NOMO-1 treated with dmso at 0.1 percent for 144 hours (cell line): ENCODE measurements around the gene BSPRY.

Source experiments
- DNase-seq: peaks from one replicate; lab custom pipeline; 2025; ENCODE audit not compliant: unreplicated experiment; lab: John Stamatoyannopoulos, UW

BSPRY gene

DNA sequence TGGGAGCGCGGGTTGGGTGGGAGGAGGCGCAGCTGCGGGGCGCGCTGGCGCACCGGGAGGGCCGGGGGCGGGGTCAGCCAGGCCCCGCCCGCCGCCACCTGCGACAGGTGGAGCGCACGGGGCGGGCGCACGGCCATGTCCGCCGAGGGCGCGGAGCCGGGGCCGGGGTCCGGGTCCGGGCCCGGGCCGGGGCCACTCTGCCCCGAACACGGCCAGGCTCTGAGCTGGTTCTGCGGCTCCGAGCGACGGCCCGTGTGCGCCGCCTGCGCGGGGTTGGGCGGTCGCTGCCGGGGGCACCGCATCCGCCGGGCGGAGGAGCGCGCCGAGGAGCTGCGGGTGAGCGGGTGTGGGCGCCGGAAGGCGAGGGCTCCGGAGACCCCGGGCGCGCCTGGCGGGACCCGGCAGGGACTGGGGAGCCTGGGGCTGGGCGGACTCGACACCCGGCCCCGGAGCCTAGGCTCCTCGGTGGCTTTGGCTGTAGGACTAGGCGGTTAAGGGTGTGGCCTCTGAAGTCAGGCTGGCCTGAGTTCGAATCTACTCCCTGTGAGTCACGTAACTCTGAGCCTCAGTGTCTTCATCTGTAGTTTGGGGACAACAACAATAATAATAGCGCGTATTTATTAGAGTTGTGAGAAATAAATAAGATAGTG is at the start of gene BSPRY:
Gene BSPRY, plus strand, starts transcription at position 97 of the 650 bp plus-strand sequence. Its CDS starts 39 bp downstream, at position 136.
- DNase-seq = peak; percentile 14

DNA sequence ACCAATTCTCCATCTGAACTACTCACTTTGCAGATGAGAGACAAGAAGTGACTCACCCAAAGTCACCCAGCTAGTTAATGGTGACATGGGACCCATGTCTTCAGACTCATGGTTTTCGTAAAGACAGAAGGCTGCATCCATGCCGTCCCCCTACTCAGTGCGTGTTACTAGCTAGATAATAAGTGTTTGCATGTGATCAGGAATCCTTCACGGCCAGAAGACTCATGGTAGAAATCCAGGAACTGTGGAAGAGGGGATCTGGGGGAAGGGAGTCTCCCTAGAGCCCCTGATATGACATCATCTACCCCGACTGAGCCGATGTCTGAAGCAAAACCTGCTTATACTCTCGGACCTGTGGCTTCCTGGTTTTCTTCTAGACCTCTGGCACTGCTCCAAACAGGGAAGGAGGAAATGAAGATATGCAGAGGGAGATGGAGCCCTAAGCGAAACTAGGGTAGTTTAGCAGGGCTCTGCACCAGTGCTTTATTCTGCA is 49.5 kb upstream of the BSPRY start:
- peak; percentile 20 for DNase-seq

DNA sequence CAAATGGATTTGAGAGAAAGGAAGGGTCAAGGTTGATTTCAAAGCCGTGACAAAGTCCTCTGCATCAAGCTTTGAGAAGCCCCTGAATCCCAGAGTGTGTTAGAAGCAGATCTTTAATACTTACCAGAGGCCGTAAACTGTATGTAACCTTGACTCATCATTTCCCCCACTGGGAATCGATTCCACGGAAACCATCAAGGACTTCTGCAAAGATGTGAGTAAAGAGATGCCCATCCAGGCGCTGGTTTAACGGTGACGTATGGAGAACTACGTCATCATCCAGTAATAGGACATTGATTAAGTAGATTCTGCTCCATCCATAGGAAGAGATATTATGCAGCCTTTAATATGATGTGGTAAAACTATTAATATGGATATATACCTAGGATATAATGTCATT is 47.8 kb upstream of the BSPRY start:
- DNase-seq = no peak

DNA sequence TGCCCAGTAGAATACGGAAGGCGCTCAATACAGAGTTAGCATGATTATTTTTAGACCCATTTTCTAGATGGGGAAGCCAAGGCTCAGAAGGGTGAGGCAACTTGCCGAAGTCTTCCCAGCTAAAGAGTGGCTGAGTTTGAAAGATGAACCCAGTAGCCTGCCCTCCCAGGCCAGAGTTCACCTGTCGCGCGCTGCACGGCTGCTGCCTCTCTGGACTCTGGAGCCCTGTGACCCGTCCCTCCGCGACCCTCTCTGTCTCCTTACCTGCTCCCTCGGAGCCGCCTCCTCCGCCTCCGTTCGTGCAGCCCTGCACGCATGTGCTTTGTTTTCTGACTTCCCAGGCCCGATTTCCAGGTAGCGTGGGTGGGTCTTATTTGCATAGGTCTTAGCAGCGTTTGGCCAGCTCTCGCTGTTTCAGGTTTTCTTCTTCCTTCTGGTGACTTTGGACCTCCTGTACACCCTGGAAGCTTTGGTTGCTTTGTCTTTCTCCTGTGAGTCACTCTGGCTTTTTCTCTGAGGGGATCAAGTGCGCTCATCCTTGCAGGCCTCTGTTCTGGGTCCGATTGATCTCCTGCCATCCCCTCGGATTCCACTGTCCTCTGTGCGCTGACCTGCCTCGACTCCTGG is 46.4 kb upstream of the BSPRY start, which contains the start of gene RNF183:
Gene RNF183, minus strand, starts transcription at position 585 of the 627 bp plus-strand sequence. CDS start 5,192 bp downstream, outside the sequence.
- DNase-seq = no peak

DNA sequence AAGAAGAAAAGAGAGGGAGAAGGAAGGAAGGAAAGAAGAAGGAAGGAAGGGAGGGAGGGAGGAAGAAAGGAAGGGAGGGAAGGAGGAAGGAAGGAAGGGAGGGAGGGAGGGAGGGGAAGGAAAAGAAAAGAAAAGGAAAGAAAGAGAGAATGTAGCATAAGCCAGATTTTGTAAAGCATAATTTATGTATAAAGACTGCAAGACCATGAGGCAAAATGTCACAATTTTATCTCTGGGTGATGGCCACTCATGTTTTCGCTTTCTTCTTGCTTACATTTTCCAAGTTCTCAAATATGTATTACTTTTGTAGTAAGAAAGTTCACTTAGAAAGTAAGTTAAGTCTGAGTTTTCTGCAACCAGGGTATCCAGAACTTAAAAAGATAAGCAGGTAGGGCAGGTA is 42.8 kb upstream of the BSPRY start:
- no peak for DNase-seq

DNA sequence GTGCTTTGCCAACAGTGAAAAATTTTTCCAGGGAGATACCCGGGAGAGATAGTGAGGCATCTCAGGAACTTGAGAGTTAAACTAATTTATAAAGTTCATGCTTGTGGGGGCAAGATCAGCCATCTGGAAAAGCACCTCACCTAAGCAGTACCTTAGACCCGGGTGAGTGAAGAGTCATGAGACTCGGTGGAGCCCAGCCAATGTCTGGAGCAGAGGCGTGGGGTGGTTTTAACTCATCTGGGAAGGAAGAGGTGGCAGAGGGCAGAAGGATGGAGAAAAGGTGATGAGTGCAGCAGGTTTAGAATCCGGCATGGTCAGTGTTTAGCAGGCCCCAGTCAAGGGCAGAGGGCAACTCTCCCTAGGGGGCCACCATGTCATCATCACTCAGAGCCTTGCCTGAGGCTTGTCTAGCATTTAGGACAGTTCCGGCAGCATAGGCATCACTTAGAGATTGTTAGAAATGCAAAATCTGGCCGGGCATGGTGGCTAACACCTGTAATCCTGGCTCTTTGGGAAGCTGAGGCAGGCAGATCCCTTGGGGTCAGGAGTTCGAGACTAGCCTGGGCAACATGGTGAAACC is 41.9 kb upstream of the BSPRY start:
- no peak for DNase-seq

DNA sequence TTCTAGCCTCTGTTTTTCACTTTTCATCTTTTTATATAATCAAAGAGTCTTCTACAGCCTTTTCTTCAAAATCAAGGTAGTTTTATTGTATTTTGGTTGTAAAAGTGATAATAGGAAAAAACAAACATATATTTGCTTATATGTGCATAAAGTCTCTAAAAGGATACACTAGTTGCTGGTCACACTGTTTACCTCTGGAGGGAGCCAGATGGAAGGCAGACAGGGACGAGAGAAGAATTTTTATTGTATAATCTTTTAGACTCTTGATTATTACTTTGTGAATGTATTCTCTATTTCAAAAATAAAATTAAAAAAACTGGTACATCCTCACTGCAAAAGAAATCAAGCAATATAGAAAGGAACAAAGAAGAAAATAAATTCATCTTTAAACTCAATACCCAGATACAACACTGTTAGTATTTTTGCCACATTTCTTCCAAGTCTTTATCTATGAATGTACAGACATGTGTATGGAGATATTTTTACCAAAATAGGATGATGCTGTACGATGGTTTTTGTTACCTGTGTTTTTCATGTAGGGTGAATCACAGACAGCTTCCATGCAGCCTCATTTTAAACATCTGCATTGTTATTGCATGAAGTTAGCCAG is 40.0 kb upstream of the BSPRY start:
- no peak for DNase-seq

DNA sequence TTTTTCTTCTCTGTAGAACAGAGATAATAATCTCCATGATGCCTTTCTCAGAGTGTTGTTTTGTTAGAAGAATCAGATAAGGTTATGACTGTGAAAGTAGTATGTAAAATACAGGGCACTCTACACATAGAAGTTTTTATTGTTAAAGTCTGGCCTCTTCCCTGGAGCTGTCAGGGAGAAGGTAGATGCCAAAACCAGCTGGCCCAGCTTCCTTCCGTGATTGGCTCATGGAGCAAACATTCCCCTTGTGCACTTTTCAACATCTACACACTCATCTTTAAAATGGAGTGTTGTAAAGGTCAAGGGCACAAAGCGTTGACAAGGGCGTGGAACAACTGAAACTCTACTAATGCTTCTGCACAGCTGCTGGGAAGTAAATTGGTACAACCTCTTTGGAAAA is 38.8 kb upstream of the BSPRY start:
- DNase-seq = no peak

DNA sequence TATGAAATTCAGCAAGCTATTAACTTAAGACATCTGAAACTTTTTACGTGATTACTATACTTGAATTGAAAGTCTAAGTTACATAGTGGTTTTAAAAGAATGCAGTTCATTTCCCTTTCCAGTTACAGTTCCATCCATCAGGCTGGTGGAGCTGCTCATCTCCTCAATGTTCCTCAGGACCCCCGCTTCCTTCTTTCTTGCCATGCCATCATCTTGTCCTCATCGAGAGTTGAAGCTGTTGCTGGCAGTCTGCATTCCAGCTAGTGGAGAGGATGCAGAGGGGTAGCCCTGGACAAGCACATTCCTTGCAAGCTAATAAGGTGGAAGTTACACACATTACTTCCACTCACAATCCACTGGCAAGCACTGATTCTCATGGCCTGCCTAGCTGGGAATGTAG is 37.4 kb upstream of the BSPRY start:
- DNase-seq = no peak

DNA sequence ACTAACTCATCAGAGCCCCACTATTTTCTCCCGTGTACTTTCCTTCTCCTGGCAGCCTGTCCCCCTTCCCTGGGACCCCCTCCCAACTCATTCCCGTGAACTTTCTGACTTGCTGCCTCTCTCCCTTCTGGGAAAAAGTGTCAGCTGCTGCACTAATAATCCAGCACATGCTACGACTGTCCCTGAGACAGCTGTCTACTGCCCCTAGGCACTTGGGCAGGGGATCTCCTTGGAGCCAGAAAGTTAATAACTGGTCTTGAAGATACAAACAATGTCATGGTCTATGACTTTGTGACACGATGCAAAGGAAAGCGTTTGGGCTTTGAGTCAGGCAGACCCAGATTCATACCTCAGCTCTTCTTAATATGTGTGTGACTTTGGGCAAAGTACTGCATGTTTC is 36.1 kb upstream of the BSPRY start:
- no peak for DNase-seq

DNA sequence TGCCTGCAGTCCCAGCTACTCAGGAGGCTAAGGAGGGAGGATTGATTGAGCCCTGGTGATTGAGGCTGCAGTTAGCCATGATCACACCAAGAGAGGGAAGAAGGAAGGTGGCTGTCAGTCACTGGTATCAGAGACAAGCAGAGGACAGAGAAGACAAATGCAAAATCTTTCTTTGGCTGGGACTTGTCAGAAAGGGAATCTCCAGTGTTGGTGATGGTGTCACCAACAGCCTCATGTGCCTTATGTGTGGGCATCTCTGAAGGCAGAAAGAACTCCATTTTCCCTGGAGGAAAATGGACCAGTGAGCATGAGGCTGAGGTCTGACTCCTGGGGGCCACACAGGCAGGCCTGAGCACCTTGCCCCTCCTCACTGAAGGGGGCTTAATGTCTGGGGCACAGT is 34.1 kb upstream of the BSPRY start:
- DNase-seq = no peak

DNA sequence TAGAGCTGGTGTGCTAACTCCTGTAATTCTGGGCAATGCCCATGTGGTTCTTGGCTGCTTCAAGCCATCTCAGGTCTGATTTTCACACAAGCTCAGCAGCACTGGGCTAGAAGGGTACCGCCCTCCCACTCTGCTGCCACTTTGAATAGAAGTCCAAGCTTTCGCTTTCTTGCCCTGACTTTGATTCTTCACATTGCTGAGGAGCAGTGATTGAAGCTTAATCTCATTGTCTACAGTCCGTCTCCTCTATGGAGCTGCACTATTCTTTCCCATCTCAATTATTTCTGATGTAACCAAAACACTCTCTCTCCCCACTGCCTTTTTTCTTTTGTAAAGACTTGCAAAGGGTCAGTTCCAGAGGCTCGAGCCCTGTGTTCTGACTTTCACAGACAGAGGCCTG is 33.3 kb upstream of the BSPRY start:
- DNase-seq = no peak

DNA sequence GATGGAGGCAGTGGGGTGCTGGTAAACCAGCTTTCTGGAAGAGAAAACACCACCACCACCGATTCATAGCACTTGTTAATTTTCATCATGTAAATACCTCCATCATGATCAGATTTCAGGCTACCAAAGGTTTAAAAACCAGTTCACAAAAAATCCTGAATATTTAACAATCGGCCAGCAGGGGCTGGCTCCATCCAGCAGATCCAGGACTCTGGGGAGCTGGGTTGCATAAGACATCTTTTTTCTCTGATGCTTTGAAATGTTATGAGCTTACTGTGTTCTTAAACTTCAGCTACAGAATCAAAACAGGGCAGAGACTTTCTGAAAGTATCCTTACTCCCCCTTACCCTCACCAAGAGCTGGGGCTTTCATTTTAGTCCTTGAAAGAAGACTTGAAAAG is 31.6 kb upstream of the BSPRY start:
- no peak for DNase-seq

DNA sequence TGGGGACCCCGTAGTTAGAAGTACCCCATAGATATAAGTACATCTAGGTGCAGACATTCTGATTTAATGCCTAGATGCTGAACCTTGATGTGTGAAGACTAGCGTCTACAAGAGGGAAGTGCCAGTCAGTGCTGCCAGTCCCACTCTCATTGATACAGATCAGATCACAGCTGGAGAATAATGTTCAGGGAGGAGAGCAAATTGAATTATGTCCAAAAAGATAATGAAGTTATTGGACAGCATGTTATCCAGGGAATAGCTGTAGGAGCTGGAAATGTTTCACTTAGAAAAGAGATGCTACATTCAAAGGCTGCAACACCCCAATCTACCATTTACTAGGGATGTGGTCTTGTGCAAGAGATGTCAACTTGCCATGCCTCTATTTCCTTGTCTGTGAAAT is 30.3 kb upstream of the BSPRY start:
- DNase-seq = no peak

DNA sequence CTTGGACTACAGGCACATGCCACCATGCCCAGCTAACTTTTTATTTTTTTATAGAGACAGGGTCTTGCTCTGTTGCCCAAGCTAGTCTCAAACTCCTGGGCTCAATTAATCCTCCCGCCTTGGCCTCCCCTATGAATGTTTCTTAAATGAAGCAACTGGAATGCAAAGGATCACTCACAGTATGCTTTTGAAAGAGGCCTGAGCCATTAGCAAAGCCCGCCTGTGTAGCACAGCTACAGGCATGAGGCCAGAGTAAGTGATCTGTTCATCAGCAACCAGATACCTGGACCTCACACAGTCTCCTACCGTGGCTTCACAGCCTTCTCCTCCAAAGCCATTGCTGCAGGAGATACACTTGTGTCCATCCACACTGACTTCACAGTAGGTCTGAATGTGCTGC is 29.3 kb upstream of the BSPRY start:
- no peak for DNase-seq

DNA sequence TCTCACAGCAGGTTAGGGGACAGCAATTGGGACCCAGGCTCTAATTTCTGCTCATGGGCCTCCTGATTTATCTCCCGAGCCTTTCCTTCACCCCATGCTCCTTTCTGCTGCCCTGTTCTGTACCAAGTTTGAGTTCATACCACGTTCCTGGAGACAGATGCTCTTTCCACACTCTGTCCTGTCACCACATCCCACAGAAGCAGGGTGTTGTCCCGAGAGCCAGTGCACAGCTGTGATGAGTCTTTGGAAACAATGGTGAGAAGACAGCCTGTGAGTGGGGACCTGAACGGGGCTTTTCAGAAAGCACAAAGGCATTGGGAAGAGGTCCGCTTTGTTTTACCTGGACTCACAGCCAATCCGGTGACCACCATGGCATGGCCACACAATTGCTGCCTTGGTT is 26.7 kb upstream of the BSPRY start:
- DNase-seq = no peak

DNA sequence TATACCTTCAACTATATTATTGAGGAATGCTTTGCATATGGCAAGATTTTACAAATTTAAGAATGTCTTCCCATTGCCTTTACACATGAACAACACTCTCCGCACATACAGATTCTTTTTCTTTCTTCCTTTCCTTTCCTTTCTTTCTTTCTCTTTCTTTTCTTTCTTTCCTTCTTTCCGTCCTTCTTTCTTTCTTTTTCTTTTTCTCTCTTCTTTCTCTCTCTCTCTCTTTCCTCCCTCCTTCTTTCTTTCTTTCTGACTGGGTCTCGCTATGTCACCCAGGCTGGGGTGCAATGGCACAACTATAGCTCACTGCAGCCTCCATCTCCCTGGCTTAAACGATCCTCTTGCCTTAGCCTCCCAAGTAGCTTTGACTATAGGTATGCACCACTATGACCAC is 23.1 kb upstream of the BSPRY start:
- no peak for DNase-seq

DNA sequence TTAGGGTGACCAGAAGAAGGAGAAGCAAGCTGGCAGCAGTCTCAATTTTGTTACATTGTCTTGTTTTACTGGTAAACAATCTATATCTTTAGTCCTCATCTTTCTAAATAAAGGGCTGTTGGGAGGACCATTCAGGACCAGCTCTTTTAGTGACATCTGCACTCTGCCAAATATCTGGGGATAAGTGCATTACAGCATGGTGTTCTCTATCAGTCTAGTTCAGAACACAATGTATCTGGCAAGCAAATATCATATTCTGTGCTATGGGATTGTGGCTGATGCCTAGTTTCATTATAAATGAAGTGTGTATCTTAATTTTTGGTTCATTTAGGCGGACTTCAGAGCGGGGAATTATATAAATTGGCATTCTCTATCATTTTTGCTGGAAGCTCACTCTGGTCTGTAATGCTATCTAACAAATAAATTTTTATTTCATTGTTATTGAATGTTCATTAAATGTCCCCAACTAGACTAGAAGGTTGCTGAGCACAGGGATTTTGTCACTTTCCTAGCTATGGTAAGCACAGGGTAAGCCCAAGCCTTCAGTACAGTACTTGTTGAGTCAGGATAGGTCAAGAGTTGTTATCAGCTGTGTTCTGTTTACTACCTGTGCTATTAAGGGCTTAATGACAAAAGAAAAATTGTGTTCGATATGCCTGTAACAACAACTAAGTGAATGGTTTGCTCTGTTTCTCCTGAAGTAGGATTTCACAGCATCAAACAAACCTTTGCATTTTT is 21.1 kb upstream of the BSPRY start:
- no peak for DNase-seq

DNA sequence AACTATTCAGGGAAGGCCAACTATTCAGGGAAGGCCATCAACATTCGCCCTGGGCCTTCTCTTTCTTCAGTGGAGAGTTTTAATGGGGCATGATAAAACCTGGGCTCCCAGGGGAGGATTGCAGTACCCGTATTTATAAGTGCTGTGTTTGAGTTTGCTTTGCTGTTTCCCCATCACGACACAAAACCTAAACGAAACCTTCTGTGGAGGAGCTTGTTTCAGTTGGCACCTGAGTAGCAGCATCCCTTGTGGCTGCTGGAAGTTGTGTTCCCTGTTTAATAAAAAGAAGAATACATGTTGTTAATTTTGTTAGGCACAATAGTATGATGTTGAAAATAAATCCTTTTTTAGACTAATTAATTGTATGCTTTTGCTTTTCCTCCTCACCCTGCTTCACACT is 17.6 kb upstream of the BSPRY start:
- DNase-seq = no peak

DNA sequence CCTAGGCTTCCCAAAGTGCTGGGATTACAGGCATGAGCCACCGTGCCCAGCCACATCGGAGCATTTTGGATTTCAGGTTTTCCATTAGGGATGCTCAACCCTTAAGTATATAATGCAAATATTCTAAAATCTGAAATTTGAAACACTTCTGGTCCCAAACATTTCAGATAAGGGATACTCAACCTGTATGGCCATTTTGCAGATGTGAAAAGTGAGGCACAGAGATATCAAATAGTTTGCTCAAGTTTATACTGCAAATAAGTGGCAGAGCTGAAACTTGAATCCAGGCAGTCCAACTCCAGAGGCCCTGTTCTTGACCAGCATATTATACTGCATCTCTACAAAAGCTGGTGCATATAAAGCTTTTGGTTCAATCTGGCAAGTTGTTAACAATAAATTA is 11.6 kb upstream of the BSPRY start:
- DNase-seq = no peak

DNA sequence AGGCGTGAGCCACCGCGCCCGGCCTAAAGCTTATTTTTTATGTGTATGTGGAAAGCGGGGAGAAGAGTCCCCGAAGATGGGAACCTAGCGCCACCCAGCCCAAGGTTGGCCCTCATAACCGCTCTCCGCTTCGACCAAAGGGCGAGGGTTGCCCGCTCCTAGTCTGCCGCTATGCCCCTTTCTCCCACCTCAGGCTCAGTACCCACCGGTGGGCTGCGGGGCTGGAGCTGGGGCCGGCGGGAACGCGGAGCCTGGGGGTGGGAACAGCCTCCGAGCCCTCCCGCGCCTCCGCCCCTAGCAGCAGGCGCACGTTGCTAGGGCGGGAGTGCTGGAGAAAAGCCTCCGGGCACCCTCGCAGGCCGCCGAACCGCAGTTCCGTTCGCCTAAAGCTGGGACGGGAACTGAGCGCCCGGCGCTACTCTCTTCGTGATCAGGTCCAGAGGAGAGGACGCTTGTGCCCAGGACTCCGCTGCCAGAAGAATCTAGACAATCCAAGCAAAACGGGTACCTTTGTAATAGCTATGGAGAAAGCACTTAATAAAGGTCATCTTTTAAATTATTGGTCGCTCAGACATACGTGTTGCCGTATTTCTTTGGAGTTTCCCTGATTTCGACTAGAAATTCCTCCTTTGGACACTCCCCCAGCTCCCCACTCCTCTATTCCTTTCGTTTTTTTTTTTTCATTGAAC is 9.2 kb upstream of the BSPRY start, which contains the start of gene WDR31:
Gene WDR31, minus strand, starts transcription at position 265 of the 689 bp plus-strand sequence. CDS start 8,253 bp downstream, outside the sequence.
- DNase-seq = peak; percentile 79
